Kidney (tissue), 14 donors: ENCODE measurements around the gene MARCHF9. TPM values are rescaled to one million over a fixed set of nuclear protein-coding genes. Genes with fewer than 3 reads are reported as not detected.

Experiments
- DNase-seq, 5 donors: peaks; one replicate each; pipeline ENCODE4 v3.0.0-alpha.2; 2013 to 2020
- FAIRE-seq: peaks from 2 replicates; lab custom pipeline; 2012; peaks lifted over from hg19 to GRCh38; lab: Jason Lieb, UNC
- H3K27ac ChIP-seq, 2 donors: one replicate each; pipeline ENCODE4 v1.7.0; 2013; ENCODE audit warnings: low read depth in 2 of 2, low read length in 2 of 2, inconsistent platforms in 1 of 2
- H3K27me3 ChIP-seq: one replicate; pipeline ENCODE4 v1.7.1; 2013; ENCODE audit warnings: low read length, inconsistent platforms; ENCODE audit not compliant: control insufficient read depth, insufficient read depth
- H3K36me3 ChIP-seq, 3 donors: one replicate each; pipeline versions ENCODE4 v1.7.0 to v1.7.1; 2013; ENCODE audit warnings: low read length in 3 of 3, control low read depth in 1 of 3, inconsistent platforms in 1 of 3; ENCODE audit not compliant: insufficient read depth in 3 of 3, control insufficient read depth in 2 of 3
- H3K4me1 ChIP-seq, 3 donors: one replicate each; pipeline versions ENCODE4 v1.7.0 to v1.7.1; 2013; ENCODE audit warnings: low read length in 3 of 3, inconsistent platforms in 1 of 3, low read depth in 1 of 3; ENCODE audit not compliant: control insufficient read depth in 2 of 3, insufficient read depth in 2 of 3
- H3K4me3 ChIP-seq, 3 donors: one replicate each; pipeline versions ENCODE4 v1.7.0 to v1.8.1; 2013; ENCODE audit warnings: low read length in 3 of 3, control low read depth in 1 of 3, inconsistent platforms in 1 of 3
- H3K9ac ChIP-seq, 3 donors: one replicate each; pipeline versions ENCODE4 v1.7.0 to v1.7.1; 2013; ENCODE audit warnings: low read length in 3 of 3, control low read depth in 1 of 3, inconsistent platforms in 1 of 3
- H3K9me3 ChIP-seq, 3 donors: one replicate each; pipeline versions ENCODE4 v1.7.0 to v1.7.1; 2013; ENCODE audit warnings: low read length in 3 of 3, control low read depth in 1 of 3, inconsistent platforms in 1 of 3; ENCODE audit not compliant: control insufficient read depth in 2 of 3, insufficient read depth in 1 of 3
- intact Hi-C: fragments of 100-400 bp; cut with DNase I; formaldehyde crosslinking; loops from one replicate; pipeline ENCODE4 v1.11.1; 2022
- polyA plus RNA-seq: library from polyadenylated mRNA; stranded (reverse); fragments of 350-450 nt; fragmentation: Illumina TruSeq; extraction: RNeasy Lipid Tissue Mini Kit (QIAGEN cat#74804); gene quantifications from one replicate; pipeline ENCODE4 v1.2.3, GENCODE V29; 2014; ENCODE audit warnings: low read depth, low replicate concordance; ENCODE audit not compliant: insufficient read depth
- total RNA-seq: library from RNA; stranded (reverse); fragmentation: NEBNext Ultra II Directional; extraction: Animal tissue kit (Norgen Biotek cat#: 25700); gene quantifications from one replicate; pipeline ENCODE4 v1.2.1, GENCODE V29; 2021
- TF ChIP-seq, protein P1 (sequence below): IDR thresholded peaks from 3 replicates; pipeline ENCODE4 v1.5.1; 2012; ENCODE audit warnings: mild to moderate bottlenecking, moderate library complexity, borderline replicate concordance; ENCODE audit not compliant: insufficient read depth; ENCODE audit errors: extremely low read depth
- donor health status: control.
- donor health status: control.
- donor health status: control.
- donor health status: control.
- donor health status: control.
- donor health status: DM: yes; HTN: yes; CAD: no.
- donor health status: Normal renal cell carcinoma (clear cell type).

Gene MARCHF9
- total and polyA plus RNA-seq, 2 donors from 2014 or later: 22.9 to 38.4 TPM

DNA sequence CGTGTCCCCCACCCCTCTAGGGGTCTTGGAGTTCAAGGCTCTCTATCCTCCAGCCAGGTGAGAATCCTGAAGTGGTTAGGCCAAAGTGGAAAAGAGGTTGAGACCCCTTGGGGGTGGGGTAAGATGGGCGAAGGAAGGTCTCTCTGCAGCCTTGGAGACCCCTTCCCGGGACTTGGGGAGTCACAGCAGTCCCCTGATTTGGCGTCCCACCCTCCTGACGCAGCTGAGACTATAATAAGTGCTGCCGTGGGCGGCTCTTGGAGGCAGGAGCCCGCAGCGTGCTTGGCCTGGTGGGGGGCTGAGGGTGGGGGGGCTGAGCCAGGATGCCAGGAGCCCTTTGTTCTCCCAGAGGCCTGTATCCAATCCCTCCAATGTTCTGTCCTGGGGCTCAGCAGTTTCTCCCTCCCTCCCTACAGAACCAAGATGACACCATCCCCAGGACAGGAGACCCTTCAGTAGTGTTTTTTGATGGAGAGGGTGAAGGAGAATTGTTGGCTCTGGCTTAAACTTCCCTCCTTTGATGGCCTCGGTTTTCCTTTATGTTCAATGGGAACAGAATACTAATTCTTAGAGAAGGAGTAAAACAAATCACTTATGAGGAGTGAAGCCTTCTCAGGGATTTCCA, 14.9 kb upstream of the MARCHF9 start:
- DNase-seq: no peak
- H3K27me3 ChIP-seq: peaks cover 28% of the 10 kb centered on the region
- TF ChIP-seq, protein P1, sequence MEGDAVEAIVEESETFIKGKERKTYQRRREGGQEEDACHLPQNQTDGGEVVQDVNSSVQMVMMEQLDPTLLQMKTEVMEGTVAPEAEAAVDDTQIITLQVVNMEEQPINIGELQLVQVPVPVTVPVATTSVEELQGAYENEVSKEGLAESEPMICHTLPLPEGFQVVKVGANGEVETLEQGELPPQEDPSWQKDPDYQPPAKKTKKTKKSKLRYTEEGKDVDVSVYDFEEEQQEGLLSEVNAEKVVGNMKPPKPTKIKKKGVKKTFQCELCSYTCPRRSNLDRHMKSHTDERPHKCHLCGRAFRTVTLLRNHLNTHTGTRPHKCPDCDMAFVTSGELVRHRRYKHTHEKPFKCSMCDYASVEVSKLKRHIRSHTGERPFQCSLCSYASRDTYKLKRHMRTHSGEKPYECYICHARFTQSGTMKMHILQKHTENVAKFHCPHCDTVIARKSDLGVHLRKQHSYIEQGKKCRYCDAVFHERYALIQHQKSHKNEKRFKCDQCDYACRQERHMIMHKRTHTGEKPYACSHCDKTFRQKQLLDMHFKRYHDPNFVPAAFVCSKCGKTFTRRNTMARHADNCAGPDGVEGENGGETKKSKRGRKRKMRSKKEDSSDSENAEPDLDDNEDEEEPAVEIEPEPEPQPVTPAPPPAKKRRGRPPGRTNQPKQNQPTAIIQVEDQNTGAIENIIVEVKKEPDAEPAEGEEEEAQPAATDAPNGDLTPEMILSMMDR: no peak
- H3K9me3 ChIP-seq: no peaks in the 10 kb centered on the region
- intact Hi-C loops: no loop called here
- H3K27ac ChIP-seq: no peak overlapping the region
- H3K9ac ChIP-seq: no peak overlapping the region
- FAIRE-seq: no peak
- peaks cover 0 to 7% (median 4%) of the 10 kb centered on the region in 3 donors for H3K4me1 ChIP-seq
- H3K4me3 ChIP-seq: no peak overlapping the region
- no peaks in the 10 kb centered on the region for H3K36me3 ChIP-seq

DNA sequence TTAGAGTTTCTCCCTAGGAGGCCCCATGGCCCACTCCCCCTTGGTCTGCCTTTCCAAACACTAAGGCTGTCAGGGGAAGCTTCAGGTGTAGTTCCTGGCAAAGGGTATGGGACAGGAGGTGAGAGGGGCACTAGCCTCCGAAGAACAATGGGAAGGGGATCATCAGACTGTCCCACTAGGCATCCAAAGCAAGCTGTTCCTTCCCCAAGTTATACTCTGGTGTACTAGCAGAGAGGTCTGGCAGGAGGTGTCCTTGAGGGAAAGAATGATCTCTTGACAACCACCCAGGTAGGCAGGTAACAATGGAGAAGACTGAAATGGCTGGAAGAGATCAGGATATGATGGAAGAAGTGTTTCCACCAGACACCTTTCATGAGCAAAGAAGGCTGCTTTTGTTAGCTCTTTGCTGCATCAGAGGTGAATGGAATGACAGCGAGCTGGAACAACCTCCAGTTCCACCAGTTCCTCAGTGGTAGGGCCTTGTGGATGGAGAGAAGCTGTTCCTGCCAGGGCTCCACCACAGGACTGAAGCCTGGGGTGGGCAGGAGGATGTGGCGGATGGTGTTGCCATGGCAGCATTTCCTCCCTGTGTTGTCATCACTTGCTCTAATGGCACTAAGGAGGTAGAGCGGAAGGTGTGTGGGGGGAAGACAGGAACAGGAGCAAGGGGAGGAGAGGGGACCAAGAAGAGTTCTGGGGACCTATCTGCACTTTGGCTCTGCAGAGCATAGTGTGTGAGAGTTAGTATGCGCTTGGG, 14.1 kb upstream of the MARCHF9 start:
- peaks cover 20% of the 10 kb centered on the region for H3K27me3 ChIP-seq
- TF ChIP-seq, protein P1: no peak
- peaks cover 0 to 10% (median 9%) of the 10 kb centered on the region in 3 donors for H3K4me1 ChIP-seq
- no peaks in the 10 kb centered on the region for H3K36me3 ChIP-seq
- H3K9ac ChIP-seq: no peak overlapping the region
- intact Hi-C loops: no loop called here
- H3K4me3 ChIP-seq: no peak overlapping the region
- no peaks in the 10 kb centered on the region for H3K9me3 ChIP-seq
- no peak overlapping the region for H3K27ac ChIP-seq
- FAIRE-seq (no peak), DNase-seq (no peak)

DNA sequence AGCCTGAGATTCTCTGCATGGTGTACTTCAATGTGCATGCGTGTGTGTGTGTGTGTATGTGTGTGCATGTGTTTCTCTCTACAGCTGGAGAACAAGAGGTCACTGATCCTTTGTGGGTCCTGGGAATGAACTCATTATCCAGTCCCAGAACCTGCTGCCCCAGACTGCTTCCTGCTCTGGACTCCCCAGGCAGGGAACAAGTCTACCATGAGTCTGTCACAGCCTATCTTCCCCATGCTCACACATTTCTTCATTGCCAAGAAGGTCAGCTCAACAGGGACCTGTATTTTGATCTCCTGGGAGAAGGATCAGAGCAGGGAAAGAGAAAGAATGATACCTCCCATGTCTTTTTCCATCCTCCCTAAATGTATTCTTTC, 13.5 kb upstream of the MARCHF9 start:
- no peak overlapping the region for H3K9ac ChIP-seq
- DNase-seq: no peak
- H3K4me3 ChIP-seq: no peak overlapping the region
- peaks cover 0 to 10% (median 9%) of the 10 kb centered on the region in 3 donors for H3K4me1 ChIP-seq
- H3K36me3 ChIP-seq: peaks cover 0 to 3% (median 0%) of the 10 kb centered on the region in 3 donors
- TF ChIP-seq, protein P1: no peak
- intact Hi-C loops: no loop called here
- peaks cover 19% of the 10 kb centered on the region for H3K27me3 ChIP-seq
- no peaks in the 10 kb centered on the region for H3K9me3 ChIP-seq
- H3K27ac ChIP-seq: no peak overlapping the region
- no peak for FAIRE-seq
